Measurements from ENCODE around the gene LRRC74A.
"Not testable (repeated sequence)": the region's sequence is repeated elsewhere in the genome, so short reads cannot be mapped to it uniquely, and the experiment has no call there.

LRRC74A gene

GRCh38 chr14:76894308-76894707 is 68.1 kb downstream of the LRRC74A start:
- no peak for DNase-seq

GRCh38 chr14:76898006-76898405 is 71.8 kb downstream of the LRRC74A start:
- not testable (repeated sequence) for DNase-seq

GRCh38 chr14:76900682-76901081 is 74.5 kb downstream of the LRRC74A start:
- no peak for DNase-seq

- no peak for DNase-seq
Observed at GRCh38 chr14:76901171-76902055, 75.2 kb downstream of the LRRC74A start.

GRCh38 chr14:76902591-76902990 is 76.4 kb downstream of the LRRC74A start:
- DNase-seq, result no peak

GRCh38 chr14:76904100-76904739 is 78.0 kb downstream of the LRRC74A start:
- DNase-seq, result no peak

- peak; percentile 31 for DNase-seq
Observed at GRCh38 chr14:76904740-76905569, 78.7 kb downstream of the LRRC74A start.

GRCh38 chr14:76908834-76909233 is 82.6 kb downstream of the LRRC74A start:
- peak; percentile 9 for DNase-seq

- no peak for DNase-seq
Observed at GRCh38 chr14:76909266-76909665, 83.1 kb downstream of the LRRC74A start.

GRCh38 chr14:76910371-76910890 is 84.2 kb downstream of the LRRC74A start:
- DNase-seq, result no peak

GRCh38 chr14:76911473-76911872 is 85.3 kb downstream of the LRRC74A start:
- no peak for DNase-seq

- DNase-seq, result not testable (repeated sequence)
Observed at GRCh38 chr14:76914533-76915081, 88.4 kb downstream of the LRRC74A start.

GRCh38 chr14:76916040-76916715 is 90.0 kb downstream of the LRRC74A start:
- no peak for DNase-seq

GRCh38 chr14:76917158-76917596 is 91.0 kb downstream of the LRRC74A start:
- DNase-seq, result no peak

GRCh38 chr14:76917745-76918255 is 91.6 kb downstream of the LRRC74A start:
- peak; percentile 69 for DNase-seq

- peak; percentile 69 for DNase-seq
Observed at GRCh38 chr14:76918256-76918781, 92.1 kb downstream of the LRRC74A start.

GRCh38 chr14:76918782-76919394 is 92.7 kb downstream of the LRRC74A start:
- DNase-seq, result peak; percentile 86
